ENCODE measurements around the gene BCAT1. TPM values are rescaled to one million over a fixed set of nuclear protein-coding genes. Genes with fewer than 3 reads are reported as not detected.

BCAT1 gene
- total and polyA plus RNA-seq, 2 of the 8 experiments (the other 6 are each of a cell fraction or from before 2014, with no cell fraction given) = 19.7 to 263 TPM

DNA sequence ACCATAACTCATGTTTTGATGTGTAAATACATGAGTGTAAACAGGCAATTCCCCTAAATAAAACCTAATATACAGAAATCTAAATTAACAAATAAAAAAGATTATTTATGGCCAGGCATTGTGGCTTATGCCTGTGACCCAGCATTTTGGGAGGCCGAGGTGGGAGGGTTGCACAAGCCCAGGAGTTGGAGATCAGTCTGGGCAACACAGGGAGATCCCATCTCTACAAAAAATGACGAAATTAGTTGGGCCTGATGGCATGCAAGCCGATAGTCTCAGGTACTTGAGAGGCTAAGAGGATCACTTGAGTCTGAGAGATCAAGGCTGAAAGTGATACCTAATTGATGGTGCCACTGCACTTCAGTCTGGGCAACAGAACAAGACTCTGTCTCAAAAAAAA is 48.7 kb downstream of the BCAT1 start:
- H3K23me2 ChIP-seq (ENCODE audit: low read depth, low read length) = peaks cover 19% of the 10 kb centered on the region
- H4K8ac ChIP-seq (ENCODE audit: extremely low read depth, insufficient read depth, low read length) = no peak overlapping the region
- no peak overlapping the region for H3K14ac ChIP-seq (ENCODE audit: insufficient read length)
- no peak overlapping the region for H4K5ac ChIP-seq (ENCODE audit: insufficient read length, low read depth, low read length)
- H3K4me1 ChIP-seq (replicated peaks in 1 of 4; ENCODE audit: control insufficient read depth in 3 of 4, insufficient read depth in 4 of 4, low read length in 3 of 4) = peaks cover 0 to 11% (median 6%) of the 10 kb centered on the region in 4 experiments; a peak in 4 of 7 replicates
- no peak overlapping the region for H2BK20ac ChIP-seq (ENCODE audit: low read length)
- H3K36me3 ChIP-seq (ENCODE audit: control insufficient read depth in 2 of 4, insufficient read depth in 4 of 4, low read length in 3 of 4) = peaks cover 0 to 33% (median under 1%) of the 10 kb centered on the region in 4 experiments; a peak in 3 of 8 replicates
- peak overlapping the region; percentile 7; the same call in 1 of the 2 replicates for H2AK5ac ChIP-seq (ENCODE audit: low read depth, low read length)
- no peak overlapping the region for H3K4ac ChIP-seq (replicated peaks; ENCODE audit: insufficient read length, low read depth, low read length)
- H3K18ac ChIP-seq (ENCODE audit: extremely low read depth, low read length) = no peak overlapping the region
- WGBS, 2 experiments (ENCODE audit: extremely low coverage in 1 of 2, insufficient coverage in 1 of 2, insufficient read length in 1 of 2, insufficient replicate concordance in 2 of 2, low coverage in 1 of 2, low lambda C conversion rate in 2 of 2, missing lambda C conversion rate in 1 of 2) = 95% methylated on average over 3 of the region's 3 CpGs; no CpG with 5 or more reads in 1 of the 2 experiments
- no peak overlapping the region for H2BK5ac ChIP-seq (ENCODE audit: low read depth, low read length)
- no peak overlapping the region for H3K27ac ChIP-seq (ENCODE audit: low read depth, low read length)
- no peak overlapping the region for H2BK120ac ChIP-seq (replicated peaks; ENCODE audit: low read depth, low read length)
- CTCF ChIA-PET (ENCODE audit: partially characterized antibody) = no interaction called here
- no peaks in the 10 kb centered on the region for H3K27me3 ChIP-seq (replicated peaks in 1 of 4; ENCODE audit: control insufficient read depth in 3 of 4, extremely low read depth in 1 of 4, insufficient read depth in 3 of 4, low read length in 3 of 4)
- H3K4me2 ChIP-seq (ENCODE audit: insufficient read depth in 1 of 2, low read depth in 2 of 2, low read length in 2 of 2) = no peak overlapping the region
- peaks cover 0 to 68% of the 10 kb centered on the region in 2 experiments; a peak in 2 of 4 replicates for H3K79me2 ChIP-seq (ENCODE audit: control insufficient read depth in 1 of 2, insufficient read depth in 2 of 2, low read length in 2 of 2)
- DNase-seq (ENCODE audit: low read depth in 1 of 2, low spot score in 2 of 2) = no peak
- H3K23ac ChIP-seq (ENCODE audit: insufficient read length) = no peak overlapping the region
- H3K4me3 ChIP-seq (ENCODE audit: extremely low read depth in 1 of 4, insufficient read depth in 2 of 4, low read depth in 3 of 4, low read length in 4 of 4) = no peak overlapping the region
- H4K91ac ChIP-seq (replicated peaks; ENCODE audit: insufficient read length, low read length) = no peak overlapping the region
- H3K56ac ChIP-seq (replicated peaks; ENCODE audit: insufficient read length, low read depth, low read length) = no peak overlapping the region
- POLR2A ChIA-PET (ENCODE audit: partially characterized antibody) = interaction anchor here (1.1 to 1.7 kb wide), 2 partner anchors 33 to 49 kb away, joined by 4 read pairs; partner anchors contain the start of gene BCAT1
- TF ChIP-seq RXRA (IDR thresholded peaks at IDR 0.05; ENCODE audit: insufficient read depth, low read depth, low read length) = no peak
- TF ChIP-seq YY1 (IDR thresholded peaks at IDR 0.05; ENCODE audit: low read depth, low read length) = no peak
- no peak for TF ChIP-seq RNF2 (IDR thresholded peaks at IDR 0.05; ENCODE audit: borderline replicate concordance, low read depth, low read length, missing control alignments, poor library complexity, severe bottlenecking)
- no peak for TF ChIP-seq RFX5 (IDR thresholded peaks at IDR 0.05; ENCODE audit: borderline replicate concordance, low read depth, low read length)
- TF ChIP-seq KDM4A (IDR thresholded peaks at IDR 0.05; ENCODE audit: low read depth, low read length, severe bottlenecking) = no peak
- TF ChIP-seq EGR1 (IDR thresholded peaks at IDR 0.05; ENCODE audit: borderline replicate concordance, low read depth, low read length) = no peak
- no peak for TF ChIP-seq CREB1 (IDR thresholded peaks at IDR 0.05)
- TF ChIP-seq, protein P1, sequence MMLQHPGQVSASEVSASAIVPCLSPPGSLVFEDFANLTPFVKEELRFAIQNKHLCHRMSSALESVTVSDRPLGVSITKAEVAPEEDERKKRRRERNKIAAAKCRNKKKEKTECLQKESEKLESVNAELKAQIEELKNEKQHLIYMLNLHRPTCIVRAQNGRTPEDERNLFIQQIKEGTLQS (IDR thresholded peaks at IDR 0.05; ENCODE audit: insufficient read depth, low read depth, low read length) = no peak
- no peak for TF ChIP-seq POU5F1 (IDR thresholded peaks at IDR 0.05; ENCODE audit: low read depth, low read length)
- TF ChIP-seq POLR2AphosphoS5 (IDR thresholded peaks at IDR 0.05; ENCODE audit: low read depth, low read length) = no peak
- H2AFZ ChIP-seq (ENCODE audit: low read length) = no peak overlapping the region
- peaks cover 0 to 3% of the 10 kb centered on the region in 2 experiments for H4K20me1 ChIP-seq (replicated peaks in 1 of 2; ENCODE audit: control insufficient read depth in 1 of 2, insufficient read depth in 2 of 2, low read length in 2 of 2)
- no peak overlapping the region for H3K9ac ChIP-seq (replicated peaks in 1 of 4; ENCODE audit: extremely low read depth in 1 of 4, low read depth in 3 of 4, low read length in 3 of 4)
- H2BK15ac ChIP-seq (ENCODE audit: low read length) = no peak overlapping the region
- H3K9me3 ChIP-seq (ENCODE audit: insufficient read depth in 2 of 2, low read depth in 1 of 2, low read length in 1 of 2) = no peaks in the 10 kb centered on the region
- H2BK12ac ChIP-seq (ENCODE audit: low read depth, low read length) = no peak overlapping the region
- H3K79me1 ChIP-seq (ENCODE audit: low read depth, low read length) = no peaks in the 10 kb centered on the region; the same call in 1 of the 2 replicates
- FAIRE-seq = no peak

Data from H1 (cell line).